Measurements from ENCODE around the gene CACNA1A. TPM values are rescaled to one million over a fixed set of nuclear protein-coding genes. Genes with fewer than 3 reads are reported as not detected.

The CACNA1A gene
- 0.08 and 5.0 TPM in 2 replicates for total RNA-seq (ENCODE audit: low replicate concordance)

DNA sequence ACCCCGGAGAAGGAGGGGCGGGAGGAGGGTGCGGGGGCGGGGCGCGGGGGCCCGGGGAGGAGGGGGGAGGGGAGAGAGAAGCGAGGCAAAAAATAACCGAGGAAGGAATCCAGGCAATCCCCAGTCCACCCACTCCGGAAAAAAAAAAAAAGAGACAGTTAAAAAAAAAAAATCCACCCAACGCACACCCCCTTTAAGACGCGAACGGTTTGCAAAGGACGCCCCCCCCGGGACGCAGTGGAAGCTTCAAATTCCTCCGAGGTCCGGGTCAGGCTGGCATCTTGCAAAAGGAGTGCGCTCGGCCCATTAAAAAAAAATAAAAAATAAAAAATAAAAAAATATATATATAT, at the start of gene CACNA1A:
Gene CACNA1A (minus strand): TSS at position 9 of the 350 bp plus-strand sequence. CDS start 255 bp downstream, outside the sequence.

